ENCODE measurements around the gene HPGDS.
"Not testable (repeated sequence)": the region's sequence is repeated elsewhere in the genome, so short reads cannot be mapped to it uniquely, and the experiment has no call there.

The HPGDS gene

DNA sequence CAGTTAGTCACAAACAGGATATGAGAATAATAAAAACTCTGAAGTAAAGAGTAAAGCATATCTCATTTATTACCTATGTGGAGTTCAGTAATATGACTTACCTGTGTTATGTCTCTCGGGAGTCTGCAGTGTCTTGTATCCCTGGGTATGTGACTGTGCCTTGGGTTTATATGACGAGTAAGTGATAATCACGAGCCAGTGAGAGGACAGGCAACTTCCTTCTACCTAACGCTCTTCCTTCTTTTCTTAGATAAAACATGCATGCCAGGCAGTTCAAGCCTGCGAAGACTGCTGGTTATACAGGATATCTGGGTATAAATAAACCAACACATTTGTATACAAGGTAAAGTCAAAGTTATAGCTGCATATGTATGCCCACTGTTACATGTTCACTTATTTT, at the start of gene HPGDS:
TSS of gene HPGDS (minus strand) at position 143 of the 400 bp plus-strand sequence. CDS start 8,207 bp downstream, outside the sequence.
- DNase-seq = no peak

- DNase-seq = no peak
These were observed 48.3 kb upstream of the HPGDS start for GRCh38 chr4:94390804-94391410.

DNA sequence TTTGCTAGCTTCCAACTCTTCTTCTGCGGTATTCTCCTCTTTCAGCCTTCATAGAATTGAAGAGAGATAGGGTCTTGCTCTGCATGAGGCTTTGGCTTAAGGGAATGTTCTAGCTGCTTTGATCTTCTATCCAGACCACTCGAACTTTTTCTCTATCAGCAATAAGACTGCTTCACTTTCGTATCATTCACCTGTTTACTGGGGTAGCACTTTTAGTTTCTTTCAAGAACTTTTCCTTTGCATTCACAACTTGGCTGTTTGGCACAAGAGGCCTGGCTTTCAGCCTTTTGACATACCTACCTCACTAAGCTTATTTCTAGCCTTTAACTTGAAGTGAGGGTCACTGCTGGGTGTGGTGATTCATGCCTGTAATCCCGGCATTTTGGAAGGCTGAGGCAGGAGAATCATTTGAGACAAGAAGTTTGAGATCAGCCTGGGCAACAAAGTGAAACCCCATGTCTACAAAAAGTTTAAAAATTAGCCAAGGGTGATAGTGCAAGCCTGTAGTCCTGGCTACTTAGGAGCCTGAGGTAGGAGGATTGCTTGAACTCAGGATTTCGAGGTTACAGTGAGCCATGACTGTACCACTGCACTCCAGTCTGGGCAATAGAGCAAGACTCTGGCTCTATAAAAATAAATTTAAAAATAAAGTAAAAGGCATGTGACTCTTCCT, 47.1 kb upstream of the HPGDS start:
- no peak for DNase-seq

DNA sequence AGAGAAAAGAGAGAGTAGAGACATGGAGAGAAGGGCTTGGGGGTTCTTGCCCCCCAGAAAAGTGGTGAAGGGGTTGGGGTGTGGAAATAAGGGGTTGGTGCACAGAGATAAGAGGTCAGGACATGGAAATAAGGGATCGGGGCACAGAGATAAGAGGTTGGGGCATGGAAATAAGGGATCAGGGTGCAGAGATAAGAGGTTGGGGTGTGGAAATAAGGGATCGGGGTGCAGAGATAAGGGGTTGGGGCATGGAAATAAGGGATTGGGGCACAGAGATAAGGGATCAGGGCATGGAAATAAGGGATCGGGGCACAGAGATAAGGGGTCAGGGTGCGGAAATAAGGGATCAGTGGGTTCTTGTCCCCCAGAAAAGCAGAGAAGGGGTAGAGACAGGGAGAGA, 45.3 kb upstream of the HPGDS start:
- not testable (repeated sequence) for DNase-seq

DNA sequence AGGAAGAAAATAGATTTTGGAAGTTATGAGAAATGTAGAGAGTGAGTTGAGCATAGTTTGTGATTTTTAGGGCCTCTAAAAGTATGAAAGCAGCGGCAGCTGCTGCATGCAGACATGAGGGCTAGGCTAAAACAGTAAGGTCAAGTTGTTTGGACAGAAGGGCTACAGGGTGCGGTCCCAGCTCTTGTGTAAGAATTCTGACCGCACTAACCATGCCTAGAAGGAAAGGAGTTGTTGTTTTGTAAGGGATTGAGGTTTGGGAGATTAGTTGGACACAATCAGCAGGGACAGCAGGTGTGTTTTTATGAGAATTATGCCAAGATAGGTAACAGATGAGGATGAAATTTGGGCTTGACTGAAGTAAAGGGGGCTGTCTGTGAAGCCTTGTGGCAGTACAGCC, 42.8 kb upstream of the HPGDS start:
- DNase-seq = not testable (repeated sequence)

GRCh38 chr4:94382891-94383290, 40.3 kb upstream of the HPGDS start:
- DNase-seq = not testable (repeated sequence)

GRCh38 chr4:94378047-94378446, 35.4 kb upstream of the HPGDS start:
- DNase-seq = no peak

GRCh38 chr4:94377294-94377693, 34.7 kb upstream of the HPGDS start:
- DNase-seq = no peak

- DNase-seq = no peak
These were observed 32.7 kb upstream of the HPGDS start for GRCh38 chr4:94375364-94375763.

- no peak for DNase-seq
These were observed 31.1 kb upstream of the HPGDS start for GRCh38 chr4:94373752-94374151.

DNA sequence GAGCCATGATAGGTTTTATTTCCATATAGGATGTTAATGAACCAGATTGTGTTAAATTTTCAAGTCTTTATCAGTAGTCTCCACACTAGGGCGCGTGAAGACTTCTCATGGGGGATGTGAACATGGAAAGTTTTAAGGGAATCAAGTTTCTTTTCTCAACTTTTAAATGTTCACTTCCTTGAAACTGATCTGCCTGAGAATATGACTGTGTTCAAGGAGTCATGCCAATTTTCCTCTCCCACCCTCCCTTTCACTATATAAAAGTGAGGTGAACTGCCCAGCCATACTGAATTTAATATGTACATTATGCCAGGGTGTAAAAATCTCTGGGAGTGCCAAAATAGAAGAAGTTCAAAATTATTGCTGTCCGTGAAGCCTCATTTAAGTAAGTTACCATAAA, 30.4 kb upstream of the HPGDS start:
- no peak for DNase-seq

DNA sequence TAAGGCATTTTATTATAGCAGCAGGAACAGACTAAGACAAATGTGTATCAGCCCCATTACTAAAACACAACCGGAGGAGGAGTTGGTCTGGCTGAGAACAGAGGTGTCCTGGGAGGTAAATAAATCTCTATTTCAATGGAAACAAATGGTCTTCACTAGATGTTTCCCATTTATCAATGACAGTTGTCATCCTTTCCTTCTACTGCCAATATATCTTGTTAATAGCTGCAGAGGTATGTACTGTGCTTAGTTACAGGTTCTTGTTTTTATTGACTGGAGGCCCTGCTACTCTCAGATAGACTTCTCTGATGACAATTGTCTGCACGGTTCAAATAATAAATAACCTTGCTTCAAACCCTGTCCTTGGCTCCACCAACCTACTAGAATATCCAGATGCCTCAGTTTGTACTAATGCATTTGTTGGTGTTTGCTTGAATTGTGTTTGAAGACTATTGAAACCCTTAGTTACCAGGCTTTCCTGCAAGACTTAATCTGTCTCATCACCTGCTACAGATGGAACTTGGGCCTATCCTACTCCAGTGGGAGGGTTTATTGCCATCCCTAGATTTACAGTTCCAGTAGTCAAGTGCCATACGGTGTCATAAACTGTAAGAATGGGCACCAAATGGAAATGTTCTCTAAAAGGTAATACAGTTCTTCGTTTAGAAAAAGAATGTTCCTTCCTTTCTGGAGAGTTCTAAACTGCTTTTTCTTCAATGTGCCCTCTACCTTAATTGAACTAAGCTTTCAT, 29.8 kb upstream of the HPGDS start:
- DNase-seq = no peak

- no peak for DNase-seq
These were observed 28.7 kb upstream of the HPGDS start for GRCh38 chr4:94371290-94371689.

GRCh38 chr4:94370533-94371254, 28.1 kb upstream of the HPGDS start:
- DNase-seq = no peak

DNA sequence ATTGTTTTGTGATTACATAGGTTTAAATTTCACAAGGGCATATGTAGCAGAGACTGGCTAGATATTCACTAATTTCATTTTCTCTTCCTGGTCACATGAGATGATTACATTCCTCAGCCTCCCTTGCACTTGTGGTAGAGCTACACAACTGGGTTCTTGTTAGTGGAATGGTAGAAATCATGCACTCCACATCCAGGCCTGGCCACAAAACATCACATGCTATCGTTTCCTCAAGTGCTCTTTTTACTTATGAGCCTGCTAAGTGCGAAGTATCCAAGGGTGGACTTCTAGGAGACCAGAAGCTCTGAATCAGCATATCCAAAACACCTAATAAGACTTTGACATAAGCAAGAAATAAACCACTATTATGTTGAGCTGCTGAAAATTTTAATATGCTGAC, 26.4 kb upstream of the HPGDS start:
- no peak for DNase-seq

- DNase-seq = no peak
These were observed 25.8 kb upstream of the HPGDS start for GRCh38 chr4:94368459-94368858.

- DNase-seq = no peak
These were observed 22.7 kb upstream of the HPGDS start for GRCh38 chr4:94365304-94365703.

DNA sequence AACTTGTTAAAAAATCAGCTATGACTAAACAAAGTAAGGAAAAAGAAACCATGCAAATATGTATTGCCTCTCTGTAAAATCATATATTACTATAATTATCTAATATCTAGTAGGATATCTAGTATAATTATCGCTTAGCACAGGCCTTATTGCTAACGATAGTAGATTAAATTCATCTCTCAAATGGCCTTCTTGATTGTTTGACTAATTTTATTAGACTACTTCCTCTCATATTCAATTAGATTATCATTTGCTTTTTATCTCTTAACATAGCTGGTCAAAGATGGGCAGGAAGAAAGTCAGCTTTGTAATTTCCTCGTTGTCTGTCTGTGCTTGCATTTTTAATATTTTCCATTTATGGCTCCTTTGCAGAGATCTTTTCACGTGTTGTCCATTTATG, 21.9 kb upstream of the HPGDS start:
- DNase-seq = no peak

GRCh38 chr4:94363136-94363655, 20.6 kb upstream of the HPGDS start:
- DNase-seq = no peak

GRCh38 chr4:94359838-94360237, 17.2 kb upstream of the HPGDS start:
- no peak for DNase-seq

GRCh38 chr4:94359221-94359620, 16.6 kb upstream of the HPGDS start:
- no peak for DNase-seq

GRCh38 chr4:94358101-94358500, 15.5 kb upstream of the HPGDS start:
- DNase-seq = no peak

GRCh38 chr4:94357624-94358023, 15.0 kb upstream of the HPGDS start:
- no peak for DNase-seq

Data from activated T-cell treated with anti-CD3 and anti-CD28 coated beads, Interleukin-2, amount 50 U/mL, for 1 hour (primary cell).